WTC11 (cell line): ENCODE measurements around the gene SLC5A10. TPM values are rescaled to one million over a fixed set of nuclear protein-coding genes. Genes with fewer than 3 reads are reported as not detected.

Experiments
- ATAC-seq: fragments of 200-7000 bp; cut with Tn5 transposase; 2 replicates; pipeline ENCODE4 v1.10.0; 2021; ENCODE audit warnings: mild to moderate bottlenecking, moderate library complexity
- CTCF ChIA-PET: fragments of 300-600 bp; sonication (Branson Sonifier 250); formaldehyde crosslinking; loops from one replicate; lab custom pipeline; 2021; ENCODE audit warnings: antibody characterized with exemption; lab: Charles Lee
- POLR2A ChIA-PET: fragments of 350-600 bp; sonication (Branson Sonifier 250); formaldehyde crosslinking; loops from one replicate; lab custom pipeline; 2021; ENCODE audit warnings: antibody characterized with exemption; lab: Charles Lee
- DNase-seq: peaks from one replicate; pipeline ENCODE4 v3.0.0; 2021; ENCODE audit warnings: low spot score
- H3K27ac Mint-ChIP-seq: 2 replicates; pipeline ENCODE4 v1.8.0; 2021; ENCODE audit warnings: mixed read lengths
- H3K27me3 Mint-ChIP-seq: 2 replicates; pipeline ENCODE4 v1.8.0; 2021; ENCODE audit warnings: low read depth, mild to moderate bottlenecking, moderate library complexity, mixed read lengths
- H3K36me3 Mint-ChIP-seq: 2 replicates; pipeline ENCODE4 v1.8.0; 2021; ENCODE audit warnings: mixed read lengths
- H3K4me1 Mint-ChIP-seq: 2 replicates; pipeline ENCODE4 v1.8.0; 2022; ENCODE audit warnings: mixed read lengths
- H3K4me3 Mint-ChIP-seq: 2 replicates; pipeline ENCODE4 v1.8.0; 2021; ENCODE audit warnings: mild to moderate bottlenecking, moderate library complexity, mixed read lengths
- H3K9me3 Mint-ChIP-seq: 2 replicates; pipeline ENCODE4 v1.8.0; 2021; ENCODE audit warnings: mixed read lengths
- CREM ChIP-seq: sonication (generic); formaldehyde crosslinking; IDR thresholded peaks from 2 replicates; pipeline ENCODE4 v1.8.1; 2022; ENCODE audit warnings: mild to moderate bottlenecking, missing genetic modification reagents, moderate library complexity
- EMX1 ChIP-seq: fragments of 250-450 bp; sonication (Bioruptor Pico); IDR thresholded peaks from 2 replicates; pipeline ENCODE4 v1.8.0; 2021; ENCODE audit warnings: mild to moderate bottlenecking
- ETV6 ChIP-seq: sonication (generic); formaldehyde crosslinking; IDR thresholded peaks from 2 replicates; pipeline ENCODE4 v1.8.1; 2022; ENCODE audit warnings: mild to moderate bottlenecking, missing genetic modification reagents
- SMAD3 ChIP-seq: sonication (generic); formaldehyde crosslinking; IDR thresholded peaks from 2 replicates; pipeline ENCODE4 v1.8.0; 2022; ENCODE audit warnings: missing genetic modification reagents, mild to moderate bottlenecking, borderline replicate concordance
- TCF7 ChIP-seq: sonication (generic); formaldehyde crosslinking; IDR thresholded peaks from 2 replicates; pipeline ENCODE4 v1.8.0; 2022; ENCODE audit warnings: mild to moderate bottlenecking, low read depth, missing genetic modification reagents, moderate library complexity
- TEAD1 ChIP-seq: sonication (generic); formaldehyde crosslinking; IDR thresholded peaks from 2 replicates; pipeline ENCODE4 v1.8.0; 2022; ENCODE audit warnings: mild to moderate bottlenecking, missing genetic modification reagents
- ZNF138 ChIP-seq: sonication (generic); formaldehyde crosslinking; conservative IDR thresholded peaks from 2 replicates; pipeline ENCODE4 v1.8.1; 2022; ENCODE audit warnings: mild to moderate bottlenecking, moderate library complexity, missing genetic modification reagents
- ZNF232 ChIP-seq: sonication (generic); formaldehyde crosslinking; IDR thresholded peaks from 2 replicates; pipeline ENCODE4 v1.8.0; 2022; ENCODE audit warnings: mild to moderate bottlenecking, missing genetic modification reagents
- ZNF423 ChIP-seq: fragments of 250-450 bp; sonication (Bioruptor Pico); IDR thresholded peaks from 2 replicates; pipeline ENCODE4 v2.1.2; 2022; ENCODE audit warnings: mild to moderate bottlenecking, moderate library complexity
- total RNA-seq: library from RNA; stranded (reverse); gene quantifications from 3 replicates; pipeline ENCODE4 v1.2.3, GENCODE V29; 2021
- TF ChIP-seq, protein P1 (sequence below): sonication (generic); formaldehyde crosslinking; IDR thresholded peaks from 2 replicates; pipeline ENCODE4 v1.8.1; 2023; ENCODE audit warnings: mild to moderate bottlenecking, missing genetic modification reagents
- TF ChIP-seq, protein P2 (sequence below): fragments of 250-450 bp; sonication (Bioruptor Pico); IDR thresholded peaks from 2 replicates; pipeline ENCODE4 v1.9.0; 2021; ENCODE audit warnings: mild to moderate bottlenecking, borderline replicate concordance
- TF ChIP-seq, protein P3 (sequence below): sonication (generic); formaldehyde crosslinking; IDR thresholded peaks from 2 replicates; pipeline ENCODE4 v1.8.0; 2022; ENCODE audit warnings: mild to moderate bottlenecking, missing genetic modification reagents
- TF ChIP-seq, protein P4 (sequence below): fragments of 200-600 bp; IDR thresholded peaks from 2 replicates; pipeline ENCODE4 v1.8.0; 2022; ENCODE audit warnings: antibody characterized with exemption
- TF ChIP-seq, protein P5 (sequence below): sonication (generic); formaldehyde crosslinking; conservative IDR thresholded peaks from 2 replicates; pipeline ENCODE4 v1.8.1; 2023; ENCODE audit warnings: mild to moderate bottlenecking, low read depth, missing genetic modification reagents, moderate library complexity
- TF ChIP-seq, protein P6 (sequence below): sonication (generic); formaldehyde crosslinking; IDR thresholded peaks from 2 replicates; pipeline ENCODE4 v1.8.1; 2022; ENCODE audit warnings: mild to moderate bottlenecking, moderate library complexity, missing genetic modification reagents
- TF ChIP-seq, protein P7 (sequence below): fragments of 250-450 bp; sonication (Bioruptor Pico); IDR thresholded peaks from 2 replicates; pipeline ENCODE4 v1.9.0; 2021; ENCODE audit warnings: mild to moderate bottlenecking
- TF ChIP-seq, protein P8 (sequence below): sonication (generic); formaldehyde crosslinking; IDR thresholded peaks from 2 replicates; pipeline ENCODE4 v1.8.1; 2023; ENCODE audit warnings: mild to moderate bottlenecking, missing genetic modification reagents, moderate library complexity

The SLC5A10 gene
- total RNA-seq, 1 experiment from 2014 or later = not detected

DNA sequence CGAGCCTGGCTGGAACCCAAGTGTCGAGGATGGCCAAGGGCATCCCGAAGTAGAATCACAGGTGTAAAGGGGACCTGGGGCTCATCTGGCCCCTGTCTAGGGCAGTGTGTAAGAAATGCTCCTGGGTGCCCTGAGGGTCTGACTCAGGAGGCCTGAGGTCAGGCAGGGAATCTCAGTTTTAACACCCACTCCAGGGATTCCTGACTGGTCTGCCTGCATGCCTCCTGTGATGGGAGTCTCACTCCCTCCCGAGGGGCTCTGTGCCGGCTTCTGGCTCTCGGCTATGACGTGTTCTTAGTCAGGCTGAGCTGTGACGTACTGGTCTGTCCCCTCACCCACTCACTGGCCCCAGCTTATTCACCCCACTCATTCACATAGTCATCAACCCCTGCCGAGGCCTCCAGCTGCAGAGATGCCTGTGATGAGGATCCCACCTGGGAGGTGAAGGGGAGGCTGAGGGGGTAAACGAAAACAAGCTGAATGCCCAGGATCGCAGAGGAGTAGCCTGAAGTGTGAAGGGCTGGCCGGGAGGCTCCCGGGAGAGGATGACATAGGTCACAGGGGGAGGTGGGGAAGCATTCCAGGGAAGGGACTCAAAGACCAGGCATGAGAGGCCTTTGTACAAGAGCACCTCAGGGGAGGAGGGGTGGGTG, 28.8 kb downstream of the SLC5A10 start (continued):
- TF ChIP-seq, protein P1, sequence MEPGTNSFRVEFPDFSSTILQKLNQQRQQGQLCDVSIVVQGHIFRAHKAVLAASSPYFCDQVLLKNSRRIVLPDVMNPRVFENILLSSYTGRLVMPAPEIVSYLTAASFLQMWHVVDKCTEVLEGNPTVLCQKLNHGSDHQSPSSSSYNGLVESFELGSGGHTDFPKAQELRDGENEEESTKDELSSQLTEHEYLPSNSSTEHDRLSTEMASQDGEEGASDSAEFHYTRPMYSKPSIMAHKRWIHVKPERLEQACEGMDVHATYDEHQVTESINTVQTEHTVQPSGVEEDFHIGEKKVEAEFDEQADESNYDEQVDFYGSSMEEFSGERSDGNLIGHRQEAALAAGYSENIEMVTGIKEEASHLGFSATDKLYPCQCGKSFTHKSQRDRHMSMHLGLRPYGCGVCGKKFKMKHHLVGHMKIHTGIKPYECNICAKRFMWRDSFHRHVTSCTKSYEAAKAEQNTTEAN (CRISPR knock-in tag) = no peak
- TF ChIP-seq CREM (CRISPR knock-in tag) (no peak), SMAD3 (CRISPR knock-in tag) (no peak), TEAD1 (CRISPR knock-in tag) (no peak), ZNF423 (CRISPR knock-in tag) (no peak), TCF7 (CRISPR knock-in tag) (no peak)
- TF ChIP-seq, protein P2, sequence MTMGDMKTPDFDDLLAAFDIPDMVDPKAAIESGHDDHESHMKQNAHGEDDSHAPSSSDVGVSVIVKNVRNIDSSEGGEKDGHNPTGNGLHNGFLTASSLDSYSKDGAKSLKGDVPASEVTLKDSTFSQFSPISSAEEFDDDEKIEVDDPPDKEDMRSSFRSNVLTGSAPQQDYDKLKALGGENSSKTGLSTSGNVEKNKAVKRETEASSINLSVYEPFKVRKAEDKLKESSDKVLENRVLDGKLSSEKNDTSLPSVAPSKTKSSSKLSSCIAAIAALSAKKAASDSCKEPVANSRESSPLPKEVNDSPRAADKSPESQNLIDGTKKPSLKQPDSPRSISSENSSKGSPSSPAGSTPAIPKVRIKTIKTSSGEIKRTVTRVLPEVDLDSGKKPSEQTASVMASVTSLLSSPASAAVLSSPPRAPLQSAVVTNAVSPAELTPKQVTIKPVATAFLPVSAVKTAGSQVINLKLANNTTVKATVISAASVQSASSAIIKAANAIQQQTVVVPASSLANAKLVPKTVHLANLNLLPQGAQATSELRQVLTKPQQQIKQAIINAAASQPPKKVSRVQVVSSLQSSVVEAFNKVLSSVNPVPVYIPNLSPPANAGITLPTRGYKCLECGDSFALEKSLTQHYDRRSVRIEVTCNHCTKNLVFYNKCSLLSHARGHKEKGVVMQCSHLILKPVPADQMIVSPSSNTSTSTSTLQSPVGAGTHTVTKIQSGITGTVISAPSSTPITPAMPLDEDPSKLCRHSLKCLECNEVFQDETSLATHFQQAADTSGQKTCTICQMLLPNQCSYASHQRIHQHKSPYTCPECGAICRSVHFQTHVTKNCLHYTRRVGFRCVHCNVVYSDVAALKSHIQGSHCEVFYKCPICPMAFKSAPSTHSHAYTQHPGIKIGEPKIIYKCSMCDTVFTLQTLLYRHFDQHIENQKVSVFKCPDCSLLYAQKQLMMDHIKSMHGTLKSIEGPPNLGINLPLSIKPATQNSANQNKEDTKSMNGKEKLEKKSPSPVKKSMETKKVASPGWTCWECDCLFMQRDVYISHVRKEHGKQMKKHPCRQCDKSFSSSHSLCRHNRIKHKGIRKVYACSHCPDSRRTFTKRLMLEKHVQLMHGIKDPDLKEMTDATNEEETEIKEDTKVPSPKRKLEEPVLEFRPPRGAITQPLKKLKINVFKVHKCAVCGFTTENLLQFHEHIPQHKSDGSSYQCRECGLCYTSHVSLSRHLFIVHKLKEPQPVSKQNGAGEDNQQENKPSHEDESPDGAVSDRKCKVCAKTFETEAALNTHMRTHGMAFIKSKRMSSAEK (CRISPR knock-in tag) = no peak
- TF ChIP-seq, protein P3, sequence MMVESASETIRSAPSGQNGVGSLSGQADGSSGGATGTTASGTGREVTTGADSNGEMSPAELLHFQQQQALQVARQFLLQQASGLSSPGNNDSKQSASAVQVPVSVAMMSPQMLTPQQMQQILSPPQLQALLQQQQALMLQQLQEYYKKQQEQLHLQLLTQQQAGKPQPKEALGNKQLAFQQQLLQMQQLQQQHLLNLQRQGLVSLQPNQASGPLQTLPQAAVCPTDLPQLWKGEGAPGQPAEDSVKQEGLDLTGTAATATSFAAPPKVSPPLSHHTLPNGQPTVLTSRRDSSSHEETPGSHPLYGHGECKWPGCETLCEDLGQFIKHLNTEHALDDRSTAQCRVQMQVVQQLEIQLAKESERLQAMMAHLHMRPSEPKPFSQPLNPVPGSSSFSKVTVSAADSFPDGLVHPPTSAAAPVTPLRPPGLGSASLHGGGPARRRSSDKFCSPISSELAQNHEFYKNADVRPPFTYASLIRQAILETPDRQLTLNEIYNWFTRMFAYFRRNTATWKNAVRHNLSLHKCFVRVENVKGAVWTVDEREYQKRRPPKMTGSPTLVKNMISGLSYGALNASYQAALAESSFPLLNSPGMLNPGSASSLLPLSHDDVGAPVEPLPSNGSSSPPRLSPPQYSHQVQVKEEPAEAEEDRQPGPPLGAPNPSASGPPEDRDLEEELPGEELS (CRISPR knock-in tag) = no peak
- TF ChIP-seq, protein P4, sequence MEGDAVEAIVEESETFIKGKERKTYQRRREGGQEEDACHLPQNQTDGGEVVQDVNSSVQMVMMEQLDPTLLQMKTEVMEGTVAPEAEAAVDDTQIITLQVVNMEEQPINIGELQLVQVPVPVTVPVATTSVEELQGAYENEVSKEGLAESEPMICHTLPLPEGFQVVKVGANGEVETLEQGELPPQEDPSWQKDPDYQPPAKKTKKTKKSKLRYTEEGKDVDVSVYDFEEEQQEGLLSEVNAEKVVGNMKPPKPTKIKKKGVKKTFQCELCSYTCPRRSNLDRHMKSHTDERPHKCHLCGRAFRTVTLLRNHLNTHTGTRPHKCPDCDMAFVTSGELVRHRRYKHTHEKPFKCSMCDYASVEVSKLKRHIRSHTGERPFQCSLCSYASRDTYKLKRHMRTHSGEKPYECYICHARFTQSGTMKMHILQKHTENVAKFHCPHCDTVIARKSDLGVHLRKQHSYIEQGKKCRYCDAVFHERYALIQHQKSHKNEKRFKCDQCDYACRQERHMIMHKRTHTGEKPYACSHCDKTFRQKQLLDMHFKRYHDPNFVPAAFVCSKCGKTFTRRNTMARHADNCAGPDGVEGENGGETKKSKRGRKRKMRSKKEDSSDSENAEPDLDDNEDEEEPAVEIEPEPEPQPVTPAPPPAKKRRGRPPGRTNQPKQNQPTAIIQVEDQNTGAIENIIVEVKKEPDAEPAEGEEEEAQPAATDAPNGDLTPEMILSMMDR = no peak
- TF ChIP-seq, protein P5, sequence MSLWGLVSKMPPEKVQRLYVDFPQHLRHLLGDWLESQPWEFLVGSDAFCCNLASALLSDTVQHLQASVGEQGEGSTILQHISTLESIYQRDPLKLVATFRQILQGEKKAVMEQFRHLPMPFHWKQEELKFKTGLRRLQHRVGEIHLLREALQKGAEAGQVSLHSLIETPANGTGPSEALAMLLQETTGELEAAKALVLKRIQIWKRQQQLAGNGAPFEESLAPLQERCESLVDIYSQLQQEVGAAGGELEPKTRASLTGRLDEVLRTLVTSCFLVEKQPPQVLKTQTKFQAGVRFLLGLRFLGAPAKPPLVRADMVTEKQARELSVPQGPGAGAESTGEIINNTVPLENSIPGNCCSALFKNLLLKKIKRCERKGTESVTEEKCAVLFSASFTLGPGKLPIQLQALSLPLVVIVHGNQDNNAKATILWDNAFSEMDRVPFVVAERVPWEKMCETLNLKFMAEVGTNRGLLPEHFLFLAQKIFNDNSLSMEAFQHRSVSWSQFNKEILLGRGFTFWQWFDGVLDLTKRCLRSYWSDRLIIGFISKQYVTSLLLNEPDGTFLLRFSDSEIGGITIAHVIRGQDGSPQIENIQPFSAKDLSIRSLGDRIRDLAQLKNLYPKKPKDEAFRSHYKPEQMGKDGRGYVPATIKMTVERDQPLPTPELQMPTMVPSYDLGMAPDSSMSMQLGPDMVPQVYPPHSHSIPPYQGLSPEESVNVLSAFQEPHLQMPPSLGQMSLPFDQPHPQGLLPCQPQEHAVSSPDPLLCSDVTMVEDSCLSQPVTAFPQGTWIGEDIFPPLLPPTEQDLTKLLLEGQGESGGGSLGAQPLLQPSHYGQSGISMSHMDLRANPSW (CRISPR knock-in tag) = no peak
- TF ChIP-seq, protein P6, sequence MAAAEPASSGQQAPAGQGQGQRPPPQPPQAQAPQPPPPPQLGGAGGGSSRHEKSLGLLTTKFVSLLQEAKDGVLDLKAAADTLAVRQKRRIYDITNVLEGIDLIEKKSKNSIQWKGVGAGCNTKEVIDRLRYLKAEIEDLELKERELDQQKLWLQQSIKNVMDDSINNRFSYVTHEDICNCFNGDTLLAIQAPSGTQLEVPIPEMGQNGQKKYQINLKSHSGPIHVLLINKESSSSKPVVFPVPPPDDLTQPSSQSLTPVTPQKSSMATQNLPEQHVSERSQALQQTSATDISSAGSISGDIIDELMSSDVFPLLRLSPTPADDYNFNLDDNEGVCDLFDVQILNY (CRISPR knock-in tag) = no peak
- TF ChIP-seq, all 79 proteins: peak for 0

DNA sequence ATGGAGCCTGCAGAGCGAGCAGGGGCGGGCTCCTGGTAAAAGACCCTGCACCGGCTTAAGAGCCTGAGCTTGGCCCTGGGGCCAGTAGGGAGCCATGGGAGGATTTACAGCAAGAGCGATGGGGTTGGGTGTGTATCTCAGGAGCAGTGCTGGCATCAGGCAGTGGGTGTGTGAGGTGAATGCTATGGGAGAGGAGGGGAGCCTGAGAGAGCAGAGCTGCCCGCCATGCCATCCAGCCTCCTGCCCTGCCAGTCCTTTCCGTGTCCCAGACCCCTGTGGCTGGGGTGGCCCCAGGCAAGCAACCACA, 29.3 kb downstream of the SLC5A10 start:
- no peaks in the 10 kb centered on the region for H3K27me3 Mint-ChIP-seq
- H3K4me1 Mint-ChIP-seq = no peaks in the 10 kb centered on the region
- H3K4me3 Mint-ChIP-seq = no peak overlapping the region
- CTCF ChIA-PET = interaction anchor here (2.3 kb wide), 1 partner anchor 20 kb away, joined by 6 read pairs; no protein-coding TSS in a partner anchor
- no peaks in the 10 kb centered on the region for H3K9me3 Mint-ChIP-seq
- H3K27ac Mint-ChIP-seq = no peak overlapping the region
- no peak for ATAC-seq
- POLR2A ChIA-PET = no interaction called here
- DNase-seq = no peak
- peaks cover 21% of the 10 kb centered on the region for H3K36me3 Mint-ChIP-seq
- TF ChIP-seq EMX1 (CRISPR knock-in tag) (no peak), ZNF232 (CRISPR knock-in tag) (no peak), ZNF138 (CRISPR knock-in tag) (no peak), ETV6 (no peak)
- TF ChIP-seq, protein P7, sequence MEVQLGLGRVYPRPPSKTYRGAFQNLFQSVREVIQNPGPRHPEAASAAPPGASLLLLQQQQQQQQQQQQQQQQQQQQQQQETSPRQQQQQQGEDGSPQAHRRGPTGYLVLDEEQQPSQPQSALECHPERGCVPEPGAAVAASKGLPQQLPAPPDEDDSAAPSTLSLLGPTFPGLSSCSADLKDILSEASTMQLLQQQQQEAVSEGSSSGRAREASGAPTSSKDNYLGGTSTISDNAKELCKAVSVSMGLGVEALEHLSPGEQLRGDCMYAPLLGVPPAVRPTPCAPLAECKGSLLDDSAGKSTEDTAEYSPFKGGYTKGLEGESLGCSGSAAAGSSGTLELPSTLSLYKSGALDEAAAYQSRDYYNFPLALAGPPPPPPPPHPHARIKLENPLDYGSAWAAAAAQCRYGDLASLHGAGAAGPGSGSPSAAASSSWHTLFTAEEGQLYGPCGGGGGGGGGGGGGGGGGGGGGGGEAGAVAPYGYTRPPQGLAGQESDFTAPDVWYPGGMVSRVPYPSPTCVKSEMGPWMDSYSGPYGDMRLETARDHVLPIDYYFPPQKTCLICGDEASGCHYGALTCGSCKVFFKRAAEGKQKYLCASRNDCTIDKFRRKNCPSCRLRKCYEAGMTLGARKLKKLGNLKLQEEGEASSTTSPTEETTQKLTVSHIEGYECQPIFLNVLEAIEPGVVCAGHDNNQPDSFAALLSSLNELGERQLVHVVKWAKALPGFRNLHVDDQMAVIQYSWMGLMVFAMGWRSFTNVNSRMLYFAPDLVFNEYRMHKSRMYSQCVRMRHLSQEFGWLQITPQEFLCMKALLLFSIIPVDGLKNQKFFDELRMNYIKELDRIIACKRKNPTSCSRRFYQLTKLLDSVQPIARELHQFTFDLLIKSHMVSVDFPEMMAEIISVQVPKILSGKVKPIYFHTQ (CRISPR knock-in tag) = no peak
- TF ChIP-seq, protein P1 (CRISPR knock-in tag) = no peak
- TF ChIP-seq, protein P8, sequence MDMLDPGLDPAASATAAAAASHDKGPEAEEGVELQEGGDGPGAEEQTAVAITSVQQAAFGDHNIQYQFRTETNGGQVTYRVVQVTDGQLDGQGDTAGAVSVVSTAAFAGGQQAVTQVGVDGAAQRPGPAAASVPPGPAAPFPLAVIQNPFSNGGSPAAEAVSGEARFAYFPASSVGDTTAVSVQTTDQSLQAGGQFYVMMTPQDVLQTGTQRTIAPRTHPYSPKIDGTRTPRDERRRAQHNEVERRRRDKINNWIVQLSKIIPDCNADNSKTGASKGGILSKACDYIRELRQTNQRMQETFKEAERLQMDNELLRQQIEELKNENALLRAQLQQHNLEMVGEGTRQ = no peak
